Muscle layer of duodenum (tissue), 2 donors: Measurements from ENCODE around the gene NBPF9.
"Not testable (repeated sequence)": the region's sequence is repeated elsewhere in the genome, so short reads cannot be mapped to it uniquely, and the experiment has no call there.

Experiments
- H3K27ac ChIP-seq: one replicate; pipeline ENCODE4 v1.7.0; 2013; ENCODE audit warnings: mild to moderate bottlenecking, low read length
- H3K27me3 ChIP-seq: one replicate; pipeline ENCODE4 v1.7.0; 2013; ENCODE audit warnings: low read depth, mild to moderate bottlenecking, control low read depth, low read length
- H3K36me3 ChIP-seq, 2 donors: one replicate each; pipeline ENCODE4 v1.7.0; 2013; ENCODE audit warnings: low read length in 2 of 2, control low read depth in 1 of 2, mild to moderate bottlenecking in 1 of 2; ENCODE audit not compliant: insufficient read depth in 2 of 2, control insufficient read depth in 1 of 2
- H3K4me1 ChIP-seq, 2 donors: one replicate each; pipeline ENCODE4 v1.7.0; 2013; ENCODE audit warnings: low read length in 2 of 2, mild to moderate bottlenecking in 2 of 2, control low read depth in 1 of 2, moderate library complexity in 1 of 2; ENCODE audit not compliant: insufficient read depth in 2 of 2, control insufficient read depth in 1 of 2
- H3K4me3 ChIP-seq, 2 donors: one replicate each; pipeline ENCODE4 v1.7.0; 2013; ENCODE audit warnings: low read length in 2 of 2, low read depth in 1 of 2, mild to moderate bottlenecking in 1 of 2
- H3K9me3 ChIP-seq, 2 donors: one replicate each; pipeline ENCODE4 v1.7.0; 2013; ENCODE audit warnings: low read length in 2 of 2, control low read depth in 1 of 2, mild to moderate bottlenecking in 1 of 2; ENCODE audit not compliant: control insufficient read depth in 1 of 2
- donor health status: healthy.

Gene NBPF9, protein sequence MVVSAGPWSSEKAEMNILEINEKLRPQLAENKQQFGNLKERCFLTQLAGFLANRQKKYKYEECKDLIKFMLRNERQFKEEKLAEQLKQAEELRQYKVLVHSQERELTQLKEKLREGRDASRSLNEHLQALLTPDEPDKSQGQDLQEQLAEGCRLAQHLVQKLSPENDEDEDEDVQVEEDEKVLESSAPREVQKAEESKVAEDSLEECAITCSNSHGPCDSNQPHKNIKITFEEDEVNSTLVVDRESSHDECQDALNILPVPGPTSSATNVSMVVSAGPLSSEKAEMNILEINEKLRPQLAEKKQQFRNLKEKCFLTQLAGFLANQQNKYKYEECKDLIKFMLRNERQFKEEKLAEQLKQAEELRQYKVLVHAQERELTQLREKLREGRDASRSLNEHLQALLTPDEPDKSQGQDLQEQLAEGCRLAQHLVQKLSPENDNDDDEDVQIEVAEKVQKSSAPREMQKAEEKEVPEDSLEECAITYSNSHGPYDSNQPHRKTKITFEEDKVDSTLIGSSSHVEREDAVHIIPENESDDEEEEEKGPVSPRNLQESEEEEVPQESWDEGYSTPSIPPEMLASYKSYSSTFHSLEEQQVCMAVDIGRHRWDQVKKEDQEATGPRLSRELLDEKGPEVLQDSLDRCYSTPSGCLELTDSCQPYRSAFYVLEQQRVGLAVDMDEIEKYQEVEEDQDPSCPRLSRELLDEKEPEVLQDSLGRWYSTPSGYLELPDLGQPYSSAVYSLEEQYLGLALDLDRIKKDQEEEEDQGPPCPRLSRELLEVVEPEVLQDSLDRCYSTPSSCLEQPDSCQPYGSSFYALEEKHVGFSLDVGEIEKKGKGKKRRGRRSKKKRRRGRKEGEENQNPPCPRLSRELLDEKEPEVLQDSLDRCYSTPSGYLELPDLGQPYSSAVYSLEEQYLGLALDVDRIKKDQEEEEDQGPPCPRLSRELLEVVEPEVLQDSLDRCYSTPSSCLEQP (N-terminal part only)

GRCh38 chr1:149103109-149104081 is at the start of gene NBPF9:
Gene NBPF9 (minus strand): TSS chr1:149103551. CDS start chr1:149082139, 21,412 bp downstream.
- H3K27ac ChIP-seq, H3K36me3 ChIP-seq, H3K4me1 ChIP-seq, H3K9me3 ChIP-seq, H3K27me3 ChIP-seq, H3K4me3 ChIP-seq: not testable (repeated sequence)

DNA sequence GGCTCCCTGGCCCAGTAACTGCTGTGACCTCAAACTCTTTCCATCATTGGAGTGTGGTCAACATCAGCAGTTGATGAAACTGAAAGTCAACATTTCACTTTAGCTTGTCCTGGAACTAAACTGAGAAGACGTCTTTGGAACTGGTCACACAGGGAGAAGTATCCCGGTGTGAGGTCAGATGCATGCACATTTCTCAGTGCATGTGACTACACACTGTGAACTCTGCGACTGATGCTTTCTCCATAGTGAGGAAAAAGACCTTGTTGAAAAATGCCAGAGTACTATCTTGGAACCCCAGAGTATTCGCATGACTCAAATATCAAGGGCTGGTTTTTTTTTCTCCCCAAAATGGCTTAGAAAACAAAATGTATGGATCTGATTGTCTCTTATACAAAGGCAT is 46.6 kb upstream of the NBPF9 start:
- not testable (repeated sequence) for H3K4me3 ChIP-seq, H3K4me1 ChIP-seq, H3K36me3 ChIP-seq, H3K27me3 ChIP-seq, H3K27ac ChIP-seq, H3K9me3 ChIP-seq

- not testable (repeated sequence) for H3K27ac ChIP-seq, H3K27me3 ChIP-seq, H3K4me1 ChIP-seq, H3K4me3 ChIP-seq, H3K9me3 ChIP-seq, H3K36me3 ChIP-seq
These were observed 34.2 kb upstream of the NBPF9 start for GRCh38 chr1:149137585-149137984.

- H3K4me1 ChIP-seq, H3K36me3 ChIP-seq, H3K27ac ChIP-seq, H3K9me3 ChIP-seq, H3K4me3 ChIP-seq, H3K27me3 ChIP-seq: not testable (repeated sequence)
These were observed 27.6 kb upstream of the NBPF9 start for GRCh38 chr1:149130938-149131337.

GRCh38 chr1:149129245-149129644 is 25.9 kb upstream of the NBPF9 start:
- H3K4me3 ChIP-seq, H3K27ac ChIP-seq, H3K4me1 ChIP-seq, H3K27me3 ChIP-seq, H3K9me3 ChIP-seq, H3K36me3 ChIP-seq: not testable (repeated sequence)

GRCh38 chr1:149126555-149127145 is 23.3 kb upstream of the NBPF9 start:
- H3K36me3 ChIP-seq, H3K4me3 ChIP-seq, H3K27me3 ChIP-seq, H3K27ac ChIP-seq, H3K9me3 ChIP-seq, H3K4me1 ChIP-seq: not testable (repeated sequence)

GRCh38 chr1:149123948-149124926 is 20.9 kb upstream of the NBPF9 start:
- H3K36me3 ChIP-seq, H3K27me3 ChIP-seq, H3K9me3 ChIP-seq, H3K4me3 ChIP-seq, H3K4me1 ChIP-seq, H3K27ac ChIP-seq: not testable (repeated sequence)

- not testable (repeated sequence) for H3K4me1 ChIP-seq, H3K27ac ChIP-seq, H3K27me3 ChIP-seq, H3K4me3 ChIP-seq, H3K36me3 ChIP-seq, H3K9me3 ChIP-seq
These were observed 9.5 kb upstream of the NBPF9 start for GRCh38 chr1:149112828-149113227.

- H3K27ac ChIP-seq, H3K9me3 ChIP-seq, H3K27me3 ChIP-seq, H3K4me3 ChIP-seq, H3K36me3 ChIP-seq, H3K4me1 ChIP-seq: not testable (repeated sequence)
These were observed 7.0 kb upstream of the NBPF9 start for GRCh38 chr1:149110343-149110742.

GRCh38 chr1:149102574-149102973 is 777 bp downstream of the NBPF9 start:
- H3K4me3 ChIP-seq, H3K9me3 ChIP-seq, H3K27ac ChIP-seq: not testable (repeated sequence)

More at GRCh38 chr1:149102574-149102973, 777 bp downstream of the NBPF9 start:
- not testable (repeated sequence) for H3K4me1 ChIP-seq, H3K36me3 ChIP-seq, H3K27me3 ChIP-seq
